Fibroblast of the conjunctiva (primary cell): ENCODE data around the gene TMEM63B.
"Not testable (repeated sequence)": the region's sequence is repeated elsewhere in the genome, so short reads cannot be mapped to it uniquely, and the experiment has no call there.

Experiments used
- DNase-seq: peaks from one replicate; pipeline ENCODE4 v3.0.0-alpha.2; 2010; ENCODE audit warnings: low read depth

TMEM63B gene

GRCh38 chr6:44127186-44128019 lies at the start of gene TMEM63B, which contains the start of gene MRPL14:
TSS of gene TMEM63B (plus strand) at chr6:44127554. CDS start at chr6:44134585, 7,031 bp downstream.
TSS of gene MRPL14 (minus strand) at chr6:44127452. CDS start at chr6:44116611, 10,841 bp downstream.
- peak; percentile 79 for DNase-seq

- no peak for DNase-seq
Measured at GRCh38 chr6:44078219-44078826, 49.0 kb upstream of the TMEM63B start.

GRCh38 chr6:44078827-44079671 lies 48.3 kb upstream of the TMEM63B start:
- DNase-seq, result no peak

- no peak for DNase-seq
Measured at GRCh38 chr6:44079672-44080071, 47.7 kb upstream of the TMEM63B start.

- DNase-seq, result no peak
Measured at GRCh38 chr6:44080561-44081521, 46.5 kb upstream of the TMEM63B start.

GRCh38 chr6:44081753-44082152 lies 45.6 kb upstream of the TMEM63B start:
- no peak for DNase-seq

- DNase-seq, result no peak
Measured at GRCh38 chr6:44082872-44083321, 44.5 kb upstream of the TMEM63B start.

- no peak for DNase-seq
Measured at GRCh38 chr6:44084231-44085014, 42.9 kb upstream of the TMEM63B start.

GRCh38 chr6:44085219-44085618 lies 42.1 kb upstream of the TMEM63B start:
- no peak for DNase-seq

GRCh38 chr6:44086931-44087574 lies 40.3 kb upstream of the TMEM63B start:
- no peak for DNase-seq

GRCh38 chr6:44087623-44088022 lies 39.7 kb upstream of the TMEM63B start:
- no peak for DNase-seq

GRCh38 chr6:44088827-44089590 lies 38.3 kb upstream of the TMEM63B start:
- no peak for DNase-seq

GRCh38 chr6:44090465-44090864 lies 36.9 kb upstream of the TMEM63B start:
- no peak for DNase-seq

GRCh38 chr6:44091356-44091755 lies 36.0 kb upstream of the TMEM63B start:
- not testable (repeated sequence) for DNase-seq

- no peak for DNase-seq
Measured at GRCh38 chr6:44091981-44092884, 35.1 kb upstream of the TMEM63B start.

- no peak for DNase-seq
Measured at GRCh38 chr6:44093066-44093465, 34.3 kb upstream of the TMEM63B start.

- DNase-seq, result no peak
Measured at GRCh38 chr6:44093750-44094402, 33.5 kb upstream of the TMEM63B start.
